GM12872 (cell line): ENCODE results near the gene SLC30A7.

Source experiments
- TF ChIP-seq, protein P1 (sequence below): IDR thresholded peaks from 3 replicates; pipeline ENCODE4 v1.5.1; 2011; ENCODE audit warnings: low read depth, mild to moderate bottlenecking, low read length, moderate library complexity; ENCODE audit not compliant: insufficient read depth

The SLC30A7 gene

GRCh38 chr1:101030881-101031280 lies 135.0 kb downstream of the SLC30A7 start:
- TF ChIP-seq, protein P1, sequence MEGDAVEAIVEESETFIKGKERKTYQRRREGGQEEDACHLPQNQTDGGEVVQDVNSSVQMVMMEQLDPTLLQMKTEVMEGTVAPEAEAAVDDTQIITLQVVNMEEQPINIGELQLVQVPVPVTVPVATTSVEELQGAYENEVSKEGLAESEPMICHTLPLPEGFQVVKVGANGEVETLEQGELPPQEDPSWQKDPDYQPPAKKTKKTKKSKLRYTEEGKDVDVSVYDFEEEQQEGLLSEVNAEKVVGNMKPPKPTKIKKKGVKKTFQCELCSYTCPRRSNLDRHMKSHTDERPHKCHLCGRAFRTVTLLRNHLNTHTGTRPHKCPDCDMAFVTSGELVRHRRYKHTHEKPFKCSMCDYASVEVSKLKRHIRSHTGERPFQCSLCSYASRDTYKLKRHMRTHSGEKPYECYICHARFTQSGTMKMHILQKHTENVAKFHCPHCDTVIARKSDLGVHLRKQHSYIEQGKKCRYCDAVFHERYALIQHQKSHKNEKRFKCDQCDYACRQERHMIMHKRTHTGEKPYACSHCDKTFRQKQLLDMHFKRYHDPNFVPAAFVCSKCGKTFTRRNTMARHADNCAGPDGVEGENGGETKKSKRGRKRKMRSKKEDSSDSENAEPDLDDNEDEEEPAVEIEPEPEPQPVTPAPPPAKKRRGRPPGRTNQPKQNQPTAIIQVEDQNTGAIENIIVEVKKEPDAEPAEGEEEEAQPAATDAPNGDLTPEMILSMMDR: no peak
